NCI-H345 (cell line): ENCODE measurements around the gene NDUFB8.
A peak's percentile ranks its signal among the peaks of the same experiment; 100 is the strongest.
"Not testable (repeated sequence)": the region's sequence is repeated elsewhere in the genome, so short reads cannot be mapped to it uniquely, and the experiment has no call there.

Experiments
- DNase-seq: peaks from one replicate; lab custom pipeline; 2025; lab: John Stamatoyannopoulos, UW

NDUFB8 gene

DNA sequence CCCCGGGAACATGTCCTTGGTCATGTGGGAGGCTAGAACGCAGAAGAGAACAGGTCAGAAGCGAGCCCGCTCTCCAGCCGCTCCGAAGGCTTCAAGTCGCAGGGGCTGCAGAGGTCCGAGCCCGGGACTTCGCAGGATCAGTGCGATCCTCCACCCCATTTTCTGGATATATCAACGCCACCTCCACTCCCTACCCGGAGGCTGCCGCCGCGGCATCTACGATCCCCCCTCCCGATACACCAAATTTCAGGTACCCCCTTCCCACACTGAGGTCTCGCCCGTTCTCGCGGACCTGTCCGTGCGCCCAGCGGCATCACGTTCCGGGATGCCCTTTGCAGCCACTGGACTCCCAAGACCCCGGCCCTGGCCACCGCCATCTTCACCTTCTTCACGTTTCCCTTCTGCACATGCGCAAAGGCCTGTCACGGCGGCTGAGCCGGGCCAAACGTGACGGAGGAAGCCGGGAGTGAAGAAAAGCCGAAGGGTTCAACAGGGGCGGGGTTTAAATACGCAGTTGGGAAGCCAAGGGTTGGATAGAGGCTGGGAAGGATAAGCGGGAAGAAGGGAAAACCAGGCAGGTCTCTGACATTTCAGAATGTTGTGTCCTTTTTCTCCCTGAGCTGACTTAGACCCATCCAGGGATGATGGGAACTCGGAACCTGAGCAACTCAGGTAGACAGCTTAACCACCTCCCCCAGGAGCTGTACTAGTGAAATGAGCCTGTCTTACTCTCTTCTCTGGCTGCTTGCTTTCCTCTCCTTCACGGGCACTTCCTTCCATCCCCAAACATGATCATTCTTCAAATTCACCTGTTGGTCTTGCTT, at the start of gene NDUFB8:
Gene NDUFB8, minus strand, starts transcription at position 397 of the 824 bp plus-strand sequence. Its CDS starts 20 bp downstream, at position 377.
- peak; percentile 82 for DNase-seq

DNA sequence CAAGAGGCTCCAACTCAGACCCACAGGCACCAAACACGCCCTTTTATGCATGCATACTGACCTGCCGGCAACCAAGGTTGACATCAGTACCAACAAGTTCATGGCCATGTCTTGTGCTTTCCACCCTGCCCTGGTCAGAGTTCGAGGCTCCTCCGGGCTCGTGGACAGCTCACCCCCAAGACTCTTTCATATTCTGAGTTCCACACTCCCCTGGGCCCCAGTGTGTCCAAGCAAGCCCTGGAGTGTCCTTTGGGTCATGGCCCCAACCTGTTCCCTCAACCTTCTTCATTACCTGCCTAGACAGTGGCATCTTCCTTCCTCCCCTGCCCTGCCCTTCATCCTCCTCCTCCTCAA, 46.6 kb upstream of the NDUFB8 start:
- DNase-seq: no peak

- DNase-seq: no peak
Observed at GRCh38 chr10:100575585-100576281, 46.1 kb upstream of the NDUFB8 start.

DNA sequence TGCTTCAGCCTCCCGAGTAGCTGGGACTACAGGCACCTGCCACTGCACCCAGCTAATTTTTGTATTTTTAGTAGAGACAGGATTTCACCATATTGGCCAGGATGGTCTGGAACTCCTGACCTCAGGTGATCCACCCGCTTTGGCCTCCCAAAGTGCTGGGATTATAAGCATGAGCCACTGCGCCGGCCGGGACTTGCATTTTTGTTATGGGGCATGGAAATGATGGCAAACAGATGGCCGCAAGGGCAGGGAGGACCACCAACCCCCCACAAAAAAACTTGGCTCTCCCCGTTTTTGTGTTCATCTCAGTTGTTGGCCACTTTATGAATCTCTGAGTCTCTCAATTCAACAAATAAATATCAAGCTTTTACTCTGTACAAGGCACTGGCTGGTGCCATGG, 45.5 kb upstream of the NDUFB8 start:
- DNase-seq: not testable (repeated sequence)

DNA sequence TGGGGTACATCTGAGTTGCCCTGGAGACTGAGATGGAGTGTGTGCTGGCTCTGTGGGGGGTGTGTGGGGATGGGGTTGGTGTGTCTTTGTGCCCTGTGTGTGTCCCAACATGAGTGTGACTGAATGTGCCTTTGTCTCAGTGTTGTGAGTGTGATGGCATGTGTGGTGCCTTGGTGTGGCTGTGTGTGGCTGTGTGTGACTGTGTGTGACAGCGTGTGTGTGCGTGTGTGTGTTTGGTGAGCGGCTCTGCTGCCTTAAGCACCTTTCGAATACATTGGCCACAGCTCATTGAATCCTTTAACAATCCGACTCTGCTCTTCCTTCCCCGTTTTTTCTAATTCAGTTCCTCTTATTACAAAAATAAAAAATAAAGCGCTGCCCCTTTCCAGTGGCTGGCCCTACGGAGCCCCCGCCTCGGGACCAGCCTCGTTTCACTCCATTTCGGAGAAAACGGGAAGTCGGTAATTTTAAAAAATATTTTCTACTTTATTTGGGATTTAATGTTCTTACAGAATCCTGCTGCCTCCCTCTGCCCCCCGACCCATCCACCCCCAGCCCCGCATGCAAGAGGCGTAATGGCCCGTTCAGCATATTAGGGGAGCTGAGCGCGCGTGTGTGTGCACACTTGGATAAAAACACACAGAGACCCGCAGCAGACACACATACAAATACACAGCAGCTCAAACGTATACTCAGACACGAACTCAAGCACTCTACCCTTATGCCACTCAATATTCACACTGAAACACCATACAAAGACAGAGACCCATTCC, 41.6 kb upstream of the NDUFB8 start:
- DNase-seq: no peak

DNA sequence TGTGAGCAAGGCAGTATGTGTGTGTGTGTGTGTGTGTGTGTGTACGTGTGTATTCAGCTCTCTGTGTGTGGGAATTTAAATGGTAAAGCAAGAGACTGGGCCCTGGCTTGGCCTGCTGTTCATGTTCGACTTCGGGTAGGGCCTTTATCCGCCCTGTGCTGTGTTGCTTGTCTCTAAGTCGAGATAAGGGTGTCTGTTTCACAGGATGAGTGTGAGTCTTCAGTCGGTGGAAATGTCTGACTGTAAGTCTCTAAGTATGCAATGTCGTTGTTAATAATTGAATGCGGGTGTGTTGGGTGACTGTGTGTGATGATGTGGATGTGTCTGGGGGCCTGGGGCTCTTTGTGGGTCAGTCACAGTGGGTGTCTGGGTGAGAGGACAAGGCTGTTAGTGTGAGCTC, 40.8 kb upstream of the NDUFB8 start:
- no peak for DNase-seq

GRCh38 chr10:100569687-100570481, 40.2 kb upstream of the NDUFB8 start:
- no peak for DNase-seq

GRCh38 chr10:100568912-100569311, 39.2 kb upstream of the NDUFB8 start:
- no peak for DNase-seq

GRCh38 chr10:100567826-100568225, 38.2 kb upstream of the NDUFB8 start:
- no peak for DNase-seq

- no peak for DNase-seq
Observed at GRCh38 chr10:100567249-100567648, 37.6 kb upstream of the NDUFB8 start.

DNA sequence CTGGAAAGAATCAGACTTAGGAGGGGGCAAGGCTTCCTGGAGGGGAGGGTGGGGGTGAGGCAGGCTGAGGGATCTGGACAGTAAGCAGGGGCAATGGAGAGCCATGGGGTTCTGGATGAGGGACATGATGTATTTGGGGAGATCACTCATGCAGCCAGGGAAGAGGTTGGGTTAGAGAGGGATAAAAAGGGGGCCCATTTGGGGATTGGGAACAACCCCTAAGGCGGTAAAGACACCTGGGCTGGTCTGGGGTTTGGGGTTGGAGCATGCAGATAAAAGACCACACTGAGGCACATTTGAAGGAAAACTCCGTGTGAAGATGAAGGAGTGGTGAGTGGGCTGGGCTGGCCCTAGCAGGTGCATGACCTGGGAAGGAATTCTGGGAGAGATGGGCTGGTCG, 36.9 kb upstream of the NDUFB8 start:
- DNase-seq: no peak

GRCh38 chr10:100565206-100565985, 35.7 kb upstream of the NDUFB8 start:
- no peak for DNase-seq

DNA sequence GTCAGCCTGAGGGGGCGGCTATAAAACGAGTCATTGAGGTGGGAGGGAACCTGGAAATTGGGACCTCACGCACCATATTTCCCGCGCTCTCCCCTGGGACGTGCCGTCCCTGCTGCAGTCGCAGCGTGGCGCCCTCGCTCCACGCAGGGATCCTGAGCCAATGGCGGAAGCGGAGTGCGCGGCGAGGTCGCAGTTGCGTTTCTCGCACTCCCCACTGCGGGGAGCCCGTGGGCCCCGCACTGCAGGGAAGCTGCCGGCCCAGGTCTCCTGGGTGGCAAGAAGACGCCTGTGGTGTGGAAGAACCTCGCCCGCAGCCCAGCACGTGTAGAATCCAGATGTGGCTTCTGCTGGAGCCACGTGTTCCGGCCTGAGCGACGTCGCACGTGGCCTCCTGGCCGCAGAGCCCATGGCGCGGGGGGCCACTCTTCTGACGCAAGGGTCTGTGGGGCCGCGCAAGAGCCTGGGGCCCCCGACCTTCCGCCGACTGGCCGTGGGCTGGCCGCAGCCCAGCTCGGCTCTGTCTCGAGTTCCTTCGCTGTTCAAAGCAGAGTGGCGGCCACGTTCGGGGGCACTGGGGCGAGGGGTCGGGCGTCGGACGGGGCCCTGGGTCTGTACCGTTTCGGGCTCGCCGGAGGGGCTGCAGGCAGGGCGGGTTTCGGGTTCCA, 32.5 kb upstream of the NDUFB8 start:
- no peak for DNase-seq

- DNase-seq: no peak
Observed at GRCh38 chr10:100561005-100561404, 31.3 kb upstream of the NDUFB8 start.

DNA sequence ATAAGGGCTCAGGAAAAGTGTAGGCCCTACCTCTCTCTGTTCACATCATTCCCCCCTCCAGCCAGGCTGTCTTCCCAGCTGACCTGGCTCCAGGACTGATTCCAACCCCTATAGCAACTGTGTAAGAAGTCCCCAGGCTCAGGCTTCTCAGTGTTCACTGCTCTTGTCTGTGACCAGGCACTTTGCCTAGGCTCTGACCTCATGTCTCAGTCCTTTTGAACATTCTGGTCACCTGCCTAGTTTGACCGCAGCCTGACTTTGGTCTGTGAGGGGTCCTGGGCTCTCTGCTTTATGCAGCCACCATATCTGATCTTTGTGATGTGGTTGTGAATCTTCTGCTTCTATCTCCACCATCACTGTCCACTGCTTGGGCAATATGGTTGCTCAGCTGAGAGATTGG, 30.6 kb upstream of the NDUFB8 start:
- no peak for DNase-seq

DNA sequence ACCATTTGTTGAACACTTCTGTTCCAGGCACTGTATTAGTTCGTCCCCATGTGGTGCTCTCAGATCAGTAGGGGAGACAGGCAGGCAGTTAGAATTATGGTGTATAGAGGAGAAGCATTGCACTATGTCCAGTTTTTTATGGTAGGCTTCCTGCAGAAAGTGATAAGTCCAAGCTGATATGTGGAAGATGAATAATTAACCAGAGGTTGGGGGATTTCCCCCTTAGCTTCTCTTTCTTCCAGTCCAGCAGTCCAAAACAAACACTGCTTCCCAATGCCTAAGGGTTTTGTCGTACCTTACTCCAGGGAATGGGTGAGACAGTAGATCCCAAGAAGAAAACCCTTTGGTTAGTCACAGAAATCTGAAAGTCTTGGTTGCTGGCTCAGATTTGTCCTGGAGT, 25.2 kb upstream of the NDUFB8 start:
- no peak for DNase-seq

DNA sequence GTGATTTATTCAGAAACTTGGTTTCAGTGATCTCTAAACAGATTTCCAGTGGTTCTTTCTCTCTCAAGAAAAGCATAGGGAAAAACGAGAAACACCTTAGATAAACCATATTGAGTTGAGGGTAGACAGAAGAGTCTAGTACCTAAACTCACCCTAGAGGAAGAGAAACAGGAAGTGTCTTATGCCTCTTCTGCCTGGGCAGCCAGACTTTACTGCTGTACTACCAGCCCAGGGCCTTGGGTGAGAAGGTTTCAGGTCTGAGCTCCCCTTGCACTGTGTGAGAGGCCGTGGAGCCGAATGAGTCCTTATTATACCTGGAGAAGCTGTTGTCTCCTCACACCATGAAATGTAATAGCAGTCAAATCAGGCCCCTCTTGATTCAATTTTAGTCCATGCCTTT, 24.3 kb upstream of the NDUFB8 start:
- no peak for DNase-seq

DNA sequence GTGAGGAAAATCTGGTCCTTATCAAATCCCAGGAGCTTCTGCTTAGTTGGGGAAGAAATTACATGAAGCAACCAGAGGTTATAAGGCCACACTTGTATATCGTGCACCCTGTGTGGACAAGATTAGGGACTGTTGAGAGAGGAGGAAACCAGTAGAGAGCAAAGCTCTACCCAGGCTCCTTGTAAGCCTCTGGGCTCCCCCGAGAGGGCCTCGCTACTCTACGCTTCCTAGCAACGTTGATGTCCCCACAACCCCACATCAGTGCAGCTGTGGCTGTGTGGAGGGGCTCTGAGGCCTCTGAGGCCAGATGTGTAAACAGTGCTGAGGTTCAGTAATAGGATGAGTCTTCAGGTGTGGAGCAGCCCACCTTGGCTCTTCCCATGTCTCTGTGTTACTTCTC, 22.1 kb upstream of the NDUFB8 start:
- no peak for DNase-seq

GRCh38 chr10:100551196-100551595, 21.5 kb upstream of the NDUFB8 start:
- no peak for DNase-seq

- no peak for DNase-seq
Observed at GRCh38 chr10:100544950-100545349, 15.3 kb upstream of the NDUFB8 start.

DNA sequence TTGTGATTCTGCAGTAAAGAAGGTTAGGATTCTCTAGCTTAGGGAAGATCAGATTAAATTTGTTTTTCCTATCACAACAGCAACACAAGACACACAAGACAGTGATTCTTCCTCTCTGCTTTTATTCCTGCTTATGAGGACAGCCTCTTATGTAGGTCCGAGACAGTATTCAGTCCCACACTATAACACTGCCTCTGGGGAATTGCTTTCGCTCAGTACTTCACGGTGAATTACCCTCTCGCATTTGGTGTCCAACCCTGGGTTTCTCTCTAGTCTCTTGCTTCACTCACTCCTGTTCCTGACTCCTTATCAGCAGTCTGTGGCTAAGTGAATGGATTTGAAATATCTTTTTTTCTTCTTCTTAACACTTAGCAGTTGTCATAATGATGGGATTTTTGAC, 7.8 kb upstream of the NDUFB8 start:
- no peak for DNase-seq
